Kidney capillary endothelial cell (primary cell): ENCODE measurements around the gene RASGRP3.

Experiments used
- DNase-seq: peaks from one replicate; pipeline ENCODE4 v3.0.0-alpha.2; 2018; ENCODE audit warnings: low spot score

Gene RASGRP3

GRCh38 chr2:33522576-33522975 is 46.1 kb downstream of the RASGRP3 start:
- no peak for DNase-seq

- DNase-seq = no peak
These were observed 49.2 kb downstream of the RASGRP3 start for GRCh38 chr2:33525666-33526065.

- no peak for DNase-seq
These were observed 49.7 kb downstream of the RASGRP3 start for GRCh38 chr2:33526132-33526531.

DNA sequence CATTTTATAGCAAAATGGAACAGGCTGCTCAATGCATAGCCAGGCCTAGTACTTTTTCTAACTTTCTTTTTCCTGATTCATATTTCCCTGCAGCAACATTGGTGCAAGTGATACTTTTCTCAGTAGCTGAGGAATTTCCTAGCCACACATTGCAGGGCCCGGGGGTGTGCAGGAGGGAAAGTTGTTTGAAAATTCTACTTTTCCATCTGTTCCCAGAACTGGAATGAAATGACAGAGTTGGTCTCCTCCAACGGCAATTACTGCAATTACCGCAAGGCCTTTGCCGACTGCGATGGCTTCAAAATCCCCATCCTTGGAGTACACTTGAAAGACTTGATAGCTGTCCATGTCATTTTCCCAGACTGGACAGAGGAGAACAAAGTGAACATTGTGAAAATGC is 50.5 kb downstream of the RASGRP3 start:
- DNase-seq = no peak

- DNase-seq = no peak
These were observed 52.0 kb downstream of the RASGRP3 start for GRCh38 chr2:33528441-33528950.

DNA sequence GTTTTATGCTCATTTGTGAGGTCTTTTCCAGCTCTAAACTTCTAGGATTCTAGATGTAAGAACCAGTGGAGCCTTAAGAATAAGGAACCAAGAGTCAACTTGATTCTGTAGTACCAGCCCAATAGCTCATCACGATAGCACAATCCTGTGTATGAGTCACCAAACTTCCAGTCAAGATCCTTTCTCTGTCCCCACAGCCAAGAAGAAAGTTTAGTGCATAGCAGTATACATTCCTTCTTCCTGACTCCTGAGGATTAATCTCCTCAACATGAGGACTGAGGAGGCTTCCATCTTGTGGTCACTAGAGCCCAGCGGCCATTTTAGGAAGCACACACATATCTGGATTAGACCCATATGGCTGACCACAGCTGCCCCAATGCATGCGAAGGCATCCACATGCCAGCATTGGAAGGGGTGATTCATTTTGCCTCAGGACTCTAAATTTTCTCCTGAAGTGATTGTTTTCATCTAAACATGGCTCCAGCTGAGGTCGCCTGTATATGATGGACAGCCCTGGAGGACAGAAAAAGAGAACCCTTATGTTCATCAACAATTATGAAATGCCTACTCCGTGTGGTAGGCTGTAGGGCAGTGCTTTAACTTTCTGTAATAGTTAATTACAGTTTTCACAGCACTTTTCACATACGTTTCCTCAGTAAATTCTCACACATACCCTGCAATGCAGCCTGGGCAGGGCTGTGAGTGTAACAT is 53.5 kb downstream of the RASGRP3 start:
- peak; percentile 68 for DNase-seq

- DNase-seq = no peak
These were observed 54.5 kb downstream of the RASGRP3 start for GRCh38 chr2:33530690-33531548.

- DNase-seq = no peak
These were observed 55.2 kb downstream of the RASGRP3 start for GRCh38 chr2:33531549-33532059.

GRCh38 chr2:33532146-33532545 is 55.7 kb downstream of the RASGRP3 start:
- DNase-seq = no peak

GRCh38 chr2:33532966-33533365 is 56.5 kb downstream of the RASGRP3 start:
- no peak for DNase-seq

DNA sequence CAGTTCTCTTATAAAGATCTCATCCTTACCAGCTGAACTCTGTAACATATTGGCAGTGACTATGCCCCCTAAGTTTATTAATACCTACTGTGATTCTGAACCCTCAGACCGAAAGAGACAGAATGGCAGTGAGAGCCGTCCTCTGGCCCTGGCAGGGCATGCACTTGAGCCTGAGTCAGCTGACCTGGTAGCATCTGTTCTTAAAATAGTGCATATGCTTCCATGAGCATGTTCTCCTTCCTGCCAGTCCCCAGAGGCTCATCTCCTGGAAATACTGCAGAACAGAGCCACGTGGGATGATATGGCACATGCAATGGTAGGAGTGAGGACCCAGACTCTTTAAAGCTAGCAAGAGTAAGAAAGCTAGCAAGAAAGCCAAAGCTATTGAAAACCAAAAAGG is 59.0 kb downstream of the RASGRP3 start:
- DNase-seq = no peak

DNA sequence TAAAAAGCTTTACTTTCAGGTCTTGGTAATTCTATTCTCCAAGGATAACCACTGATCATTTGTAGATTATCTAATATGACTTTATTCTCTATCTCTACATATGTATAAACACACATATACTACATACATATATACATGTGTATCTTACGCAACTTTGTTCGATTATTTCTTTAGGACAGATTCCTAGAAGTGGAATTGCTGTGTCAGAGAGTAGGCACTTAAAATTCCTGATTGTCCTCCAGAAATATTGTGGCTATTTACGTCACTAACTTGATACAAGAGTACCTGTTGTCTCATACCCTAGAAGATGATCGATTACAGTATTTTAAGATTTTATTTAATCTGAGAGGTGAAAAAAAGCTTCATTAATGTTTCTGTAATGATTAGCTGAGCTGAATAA is 64.8 kb downstream of the RASGRP3 start:
- DNase-seq = no peak

DNA sequence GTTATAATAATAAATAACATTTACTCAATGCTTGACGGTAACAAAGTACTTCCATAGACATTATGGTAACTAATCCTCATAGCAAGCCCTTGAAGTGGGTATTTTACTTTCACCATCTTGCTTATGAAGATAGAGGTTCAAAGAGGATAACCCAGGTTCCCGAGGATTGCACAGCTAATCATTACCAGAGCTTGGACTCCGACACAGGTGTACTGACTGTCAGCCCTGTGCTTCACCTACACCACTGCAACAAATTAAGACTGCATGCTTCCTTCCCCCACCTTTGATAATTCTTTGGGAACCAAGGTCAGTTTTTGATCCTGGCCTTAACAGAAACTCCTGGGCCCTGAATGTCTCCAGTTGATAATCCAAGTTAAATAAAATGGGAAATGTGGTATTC is 73.8 kb downstream of the RASGRP3 start:
- DNase-seq = no peak

- no peak for DNase-seq
These were observed 76.5 kb downstream of the RASGRP3 start for GRCh38 chr2:33552758-33553461.

DNA sequence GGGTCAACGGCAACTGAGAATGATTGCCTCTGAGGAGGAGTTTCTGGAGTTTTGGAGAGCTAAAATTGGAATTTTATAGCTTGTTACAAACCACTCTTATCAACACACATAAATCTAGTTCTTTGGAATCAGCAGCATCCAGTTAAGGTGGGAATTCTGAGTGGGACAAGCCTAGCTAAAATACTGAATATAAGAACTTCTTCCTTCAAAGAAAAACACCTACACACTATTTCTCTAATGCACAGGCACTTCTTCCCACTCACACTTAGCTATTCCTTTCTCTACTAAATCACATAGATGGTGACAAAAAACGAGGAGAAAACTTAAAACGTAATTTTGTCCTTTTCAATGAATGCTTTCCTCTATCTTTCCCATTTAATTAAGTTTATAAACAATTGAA is 79.2 kb downstream of the RASGRP3 start:
- no peak for DNase-seq

- DNase-seq = no peak
These were observed 82.9 kb downstream of the RASGRP3 start for GRCh38 chr2:33559328-33559727.

- no peak for DNase-seq
These were observed 83.6 kb downstream of the RASGRP3 start for GRCh38 chr2:33560017-33560416.

GRCh38 chr2:33561872-33562271 is 85.4 kb downstream of the RASGRP3 start:
- no peak for DNase-seq

- no peak for DNase-seq
These were observed 94.2 kb downstream of the RASGRP3 start for GRCh38 chr2:33570681-33571080.

DNA sequence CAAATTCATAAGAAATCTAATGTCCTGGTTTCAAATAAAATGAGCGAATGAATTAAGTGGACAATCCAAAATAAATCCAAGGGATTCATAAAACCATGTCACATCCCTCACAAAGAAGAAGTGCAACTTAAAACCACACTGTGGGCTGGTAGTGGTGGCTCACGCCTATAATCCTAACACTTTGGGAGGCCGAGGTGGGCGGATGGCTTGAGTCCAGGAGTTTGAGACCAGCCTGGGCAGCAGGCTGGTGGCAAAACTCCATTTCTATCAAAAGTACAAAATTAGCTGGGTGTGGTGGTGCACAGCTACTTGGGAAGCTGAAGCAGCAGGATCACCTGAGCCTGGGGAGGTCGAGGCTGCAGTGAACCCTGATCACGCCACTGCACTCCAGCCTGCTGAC is 97.2 kb downstream of the RASGRP3 start:
- no peak for DNase-seq

DNA sequence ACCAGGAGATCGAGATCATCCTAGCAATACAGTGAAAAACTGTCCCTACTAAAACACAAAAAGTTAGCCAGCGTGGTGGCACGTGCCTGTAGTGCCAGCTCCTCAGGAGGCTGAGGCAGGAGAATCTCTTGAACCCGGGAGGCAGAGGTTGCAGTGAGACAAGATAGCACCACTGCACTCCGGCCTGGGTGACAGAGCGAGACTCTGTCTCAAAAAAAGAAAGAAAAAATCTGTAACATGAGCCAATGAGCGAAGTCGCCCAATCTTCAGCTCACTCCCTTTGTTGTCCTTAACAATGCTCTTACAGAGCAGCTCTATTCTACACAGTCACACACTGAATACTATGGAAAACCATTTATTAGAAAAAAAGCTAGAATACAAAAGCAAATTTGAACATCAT is 100.6 kb downstream of the RASGRP3 start:
- no peak for DNase-seq

GRCh38 chr2:33577668-33578067 is 101.2 kb downstream of the RASGRP3 start:
- DNase-seq = no peak
